ENCODE data around the gene LTB4R2.

Gene LTB4R2

GRCh38 chr14:24298892-24299254 is 11.1 kb upstream of the LTB4R2 start:
- TF ChIP-seq, protein P1, sequence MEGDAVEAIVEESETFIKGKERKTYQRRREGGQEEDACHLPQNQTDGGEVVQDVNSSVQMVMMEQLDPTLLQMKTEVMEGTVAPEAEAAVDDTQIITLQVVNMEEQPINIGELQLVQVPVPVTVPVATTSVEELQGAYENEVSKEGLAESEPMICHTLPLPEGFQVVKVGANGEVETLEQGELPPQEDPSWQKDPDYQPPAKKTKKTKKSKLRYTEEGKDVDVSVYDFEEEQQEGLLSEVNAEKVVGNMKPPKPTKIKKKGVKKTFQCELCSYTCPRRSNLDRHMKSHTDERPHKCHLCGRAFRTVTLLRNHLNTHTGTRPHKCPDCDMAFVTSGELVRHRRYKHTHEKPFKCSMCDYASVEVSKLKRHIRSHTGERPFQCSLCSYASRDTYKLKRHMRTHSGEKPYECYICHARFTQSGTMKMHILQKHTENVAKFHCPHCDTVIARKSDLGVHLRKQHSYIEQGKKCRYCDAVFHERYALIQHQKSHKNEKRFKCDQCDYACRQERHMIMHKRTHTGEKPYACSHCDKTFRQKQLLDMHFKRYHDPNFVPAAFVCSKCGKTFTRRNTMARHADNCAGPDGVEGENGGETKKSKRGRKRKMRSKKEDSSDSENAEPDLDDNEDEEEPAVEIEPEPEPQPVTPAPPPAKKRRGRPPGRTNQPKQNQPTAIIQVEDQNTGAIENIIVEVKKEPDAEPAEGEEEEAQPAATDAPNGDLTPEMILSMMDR (conservative IDR thresholded peaks at IDR 0.05; ENCODE audit: control insufficient read depth, insufficient read depth, low read depth, low read length): no peak
- peak; percentile 76 for DNase-seq (ENCODE audit: low read depth)
- H3K4me3 ChIP-seq (ENCODE audit: control insufficient read depth, low read depth, low read length): peak overlapping the region; percentile 97

GRCh38 chr14:24299255-24300191 is 10.4 kb upstream of the LTB4R2 start, which contains the start of the genes DHRS1 and NOP9:
DHRS1 (minus strand) TSS chr14:24299780; CDS start chr14:24299106, 674 bp downstream.
NOP9 (plus strand) TSS chr14:24299850; CDS start chr14:24299955, 105 bp downstream.
- peak within 1 kb of the TSS; percentile 97 for H3K4me3 ChIP-seq (ENCODE audit: control insufficient read depth, low read depth, low read length)
- TF ChIP-seq, protein P1 (conservative IDR thresholded peaks at IDR 0.05; ENCODE audit: control insufficient read depth, insufficient read depth, low read depth, low read length): no peak

GRCh38 chr14:24300326-24300980 is 9.5 kb upstream of the LTB4R2 start:
- peak overlapping the region; percentile 97 for H3K4me3 ChIP-seq (ENCODE audit: control insufficient read depth, low read depth, low read length)
- DNase-seq (ENCODE audit: low read depth): no peak
- TF ChIP-seq, protein P1 (conservative IDR thresholded peaks at IDR 0.05; ENCODE audit: control insufficient read depth, insufficient read depth, low read depth, low read length): no peak

More at GRCh38 chr14:24299255-24300191, 10.4 kb upstream of the LTB4R2 start, which contains the start of the genes DHRS1 and NOP9:
- peak; percentile 84 for DNase-seq (ENCODE audit: low read depth)

GRCh38 chr14:24304019-24304387 is 5.9 kb upstream of the LTB4R2 start:
- no peak for DNase-seq (ENCODE audit: low read depth)
- no peak overlapping the region for H3K4me3 ChIP-seq (ENCODE audit: control insufficient read depth, low read depth, low read length)
- TF ChIP-seq, protein P1 (conservative IDR thresholded peaks at IDR 0.05; ENCODE audit: control insufficient read depth, insufficient read depth, low read depth, low read length): no peak

- no peak for DNase-seq (ENCODE audit: low read depth)
- TF ChIP-seq, protein P1 (conservative IDR thresholded peaks at IDR 0.05; ENCODE audit: control insufficient read depth, insufficient read depth, low read depth, low read length): no peak
- no peak overlapping the region for H3K4me3 ChIP-seq (ENCODE audit: control insufficient read depth, low read depth, low read length)
Observed at GRCh38 chr14:24307156-24307574, 2.8 kb upstream of the LTB4R2 start.

DNA sequence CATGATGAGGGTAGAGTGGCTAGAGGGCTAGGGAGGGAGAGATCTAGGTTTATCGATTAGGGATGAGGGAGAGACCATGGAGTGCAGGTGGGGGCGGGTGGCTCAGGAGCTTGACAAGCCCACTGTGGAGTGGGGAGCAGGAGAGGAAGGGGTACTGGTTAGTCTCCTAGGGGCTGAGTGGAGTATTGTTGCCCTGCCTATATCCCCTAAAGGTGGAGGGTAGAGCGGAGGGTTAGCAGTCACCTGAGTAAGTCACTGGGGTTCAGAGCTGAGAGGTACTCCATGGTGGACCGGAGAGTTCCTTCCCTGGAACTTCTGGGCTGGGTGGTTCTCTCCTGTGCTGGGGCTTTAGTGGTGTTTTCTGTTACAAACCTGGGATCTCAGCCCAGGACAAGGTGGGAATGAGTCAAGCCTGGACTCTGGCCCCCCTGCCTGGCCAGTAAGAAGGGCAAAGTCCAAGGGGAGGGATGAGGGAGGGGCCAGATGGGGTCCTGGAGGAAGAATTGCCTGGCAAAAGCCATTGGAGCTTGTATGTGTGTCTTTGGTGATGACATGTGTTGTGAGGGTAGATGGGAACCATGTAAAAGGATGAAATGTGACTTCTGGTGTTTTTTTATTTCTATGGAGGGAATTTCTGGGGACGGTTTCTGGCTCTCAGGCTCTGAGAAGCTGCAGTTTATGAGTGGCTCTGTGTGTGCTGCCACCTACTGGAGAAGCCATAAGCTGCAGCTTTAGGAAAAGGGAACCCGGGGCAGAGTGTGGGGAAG is 2.2 kb upstream of the LTB4R2 start, which contains the start of gene CIDEB:
CIDEB (minus strand) TSS at position 403 of the 767 bp plus-strand sequence; CDS start at position 284, 119 bp downstream.
- TF ChIP-seq, protein P1 (conservative IDR thresholded peaks at IDR 0.05; ENCODE audit: control insufficient read depth, insufficient read depth, low read depth, low read length): peak; percentile 96

More for the DNA sequence above, 2.2 kb upstream of the LTB4R2 start, which contains the start of gene CIDEB:
- DNase-seq (ENCODE audit: low read depth): peak; percentile 60
- no peak within 1 kb of the TSS for H3K4me3 ChIP-seq (ENCODE audit: control insufficient read depth, low read depth, low read length)

Measured in fibroblast of mammary gland (primary cell).